WTC11 (cell line): Measurements from ENCODE around the gene MAPK14. TPM values are rescaled to one million over a fixed set of nuclear protein-coding genes. Genes with fewer than 3 reads are reported as not detected.

Experiments
- ATAC-seq: fragments of 200-7000 bp; cut with Tn5 transposase; 2 replicates; pipeline ENCODE4 v1.10.0; 2021; ENCODE audit warnings: mild to moderate bottlenecking, moderate library complexity
- CTCF ChIA-PET: fragments of 300-600 bp; sonication (Branson Sonifier 250); formaldehyde crosslinking; loops from one replicate; lab custom pipeline; 2021; ENCODE audit warnings: antibody characterized with exemption; lab: Charles Lee
- POLR2A ChIA-PET: fragments of 350-600 bp; sonication (Branson Sonifier 250); formaldehyde crosslinking; loops from one replicate; lab custom pipeline; 2021; ENCODE audit warnings: antibody characterized with exemption; lab: Charles Lee
- DNase-seq: peaks from one replicate; pipeline ENCODE4 v3.0.0; 2021; ENCODE audit warnings: low spot score
- H3K27ac Mint-ChIP-seq: 2 replicates; pipeline ENCODE4 v1.8.0; 2021; ENCODE audit warnings: mixed read lengths
- H3K27me3 Mint-ChIP-seq: 2 replicates; pipeline ENCODE4 v1.8.0; 2021; ENCODE audit warnings: low read depth, mild to moderate bottlenecking, moderate library complexity, mixed read lengths
- H3K36me3 Mint-ChIP-seq: 2 replicates; pipeline ENCODE4 v1.8.0; 2021; ENCODE audit warnings: mixed read lengths
- H3K4me1 Mint-ChIP-seq: 2 replicates; pipeline ENCODE4 v1.8.0; 2022; ENCODE audit warnings: mixed read lengths
- H3K4me3 Mint-ChIP-seq: 2 replicates; pipeline ENCODE4 v1.8.0; 2021; ENCODE audit warnings: mild to moderate bottlenecking, moderate library complexity, mixed read lengths
- H3K9me3 Mint-ChIP-seq: 2 replicates; pipeline ENCODE4 v1.8.0; 2021; ENCODE audit warnings: mixed read lengths
- HMGA2 ChIP-seq: fragments of 250-450 bp; sonication (Bioruptor Pico); IDR thresholded peaks from 2 replicates; pipeline ENCODE4 v1.4.0; 2021; ENCODE audit warnings: mild to moderate bottlenecking, moderate library complexity
- NFYB ChIP-seq: sonication (generic); formaldehyde crosslinking; conservative IDR thresholded peaks from 2 replicates; pipeline ENCODE4 v1.8.0; 2022; ENCODE audit warnings: low read depth, missing genetic modification reagents
- OVOL2 ChIP-seq: fragments of 250-450 bp; sonication (Bioruptor Pico); IDR thresholded peaks from 2 replicates; pipeline ENCODE4 v1.9.0; 2021; ENCODE audit warnings: mild to moderate bottlenecking, borderline replicate concordance
- RORB ChIP-seq: fragments of 250-450 bp; sonication (Bioruptor Pico); IDR thresholded peaks from 2 replicates; pipeline ENCODE4 v1.9.0; 2021; ENCODE audit warnings: mild to moderate bottlenecking
- SP1 ChIP-seq: sonication (generic); formaldehyde crosslinking; conservative IDR thresholded peaks from 2 replicates; pipeline ENCODE4 v1.8.1; 2022; ENCODE audit warnings: missing genetic modification reagents
- TEAD1 ChIP-seq: sonication (generic); formaldehyde crosslinking; IDR thresholded peaks from 2 replicates; pipeline ENCODE4 v1.8.0; 2022; ENCODE audit warnings: mild to moderate bottlenecking, missing genetic modification reagents
- TP53 ChIP-seq: sonication (generic); formaldehyde crosslinking; IDR thresholded peaks from 2 replicates; pipeline ENCODE4 v1.8.1; 2023; ENCODE audit warnings: mild to moderate bottlenecking, missing genetic modification reagents
- ZNF219 ChIP-seq: sonication (generic); formaldehyde crosslinking; IDR thresholded peaks from 2 replicates; pipeline ENCODE4 v1.8.0; 2023; ENCODE audit warnings: missing genetic modification reagents, mild to moderate bottlenecking, borderline replicate concordance
- ZNF232 ChIP-seq: sonication (generic); formaldehyde crosslinking; IDR thresholded peaks from 2 replicates; pipeline ENCODE4 v1.8.0; 2022; ENCODE audit warnings: mild to moderate bottlenecking, missing genetic modification reagents
- ZNF263 ChIP-seq: sonication (generic); formaldehyde crosslinking; IDR thresholded peaks from 2 replicates; pipeline ENCODE4 v1.8.1; 2022; ENCODE audit warnings: low read depth, mild to moderate bottlenecking, moderate library complexity, missing genetic modification reagents
- ZNF317 ChIP-seq: sonication (generic); formaldehyde crosslinking; IDR thresholded peaks from 2 replicates; pipeline ENCODE4 v1.8.1; 2023; ENCODE audit warnings: low read depth, mild to moderate bottlenecking, moderate library complexity, missing genetic modification reagents, borderline replicate concordance
- ZNF416 ChIP-seq: fragments of 250-450 bp; sonication (Bioruptor Pico); IDR thresholded peaks from 2 replicates; pipeline ENCODE4 v1.9.0; 2021; ENCODE audit warnings: mild to moderate bottlenecking, inconsistent platforms
- ZNF423 ChIP-seq: fragments of 250-450 bp; sonication (Bioruptor Pico); IDR thresholded peaks from 2 replicates; pipeline ENCODE4 v2.1.2; 2022; ENCODE audit warnings: mild to moderate bottlenecking, moderate library complexity
- total RNA-seq: library from RNA; stranded (reverse); gene quantifications from 3 replicates; pipeline ENCODE4 v1.2.3, GENCODE V29; 2021
- TF ChIP-seq, protein P1 (sequence below): sonication (generic); formaldehyde crosslinking; IDR thresholded peaks from 2 replicates; pipeline ENCODE4 v1.8.1; 2022; ENCODE audit warnings: missing genetic modification reagents, borderline replicate concordance
- TF ChIP-seq, protein P2 (sequence below): sonication (generic); formaldehyde crosslinking; IDR thresholded peaks from 2 replicates; pipeline ENCODE4 v1.8.1; 2023; ENCODE audit warnings: mild to moderate bottlenecking, moderate library complexity, missing genetic modification reagents
- TF ChIP-seq, protein P3 (sequence below): sonication (generic); formaldehyde crosslinking; IDR thresholded peaks from 2 replicates; pipeline ENCODE4 v1.8.0; 2022; ENCODE audit warnings: mild to moderate bottlenecking, missing genetic modification reagents
- TF ChIP-seq, protein P4 (sequence below): sonication (generic); formaldehyde crosslinking; IDR thresholded peaks from 2 replicates; pipeline ENCODE4 v1.8.1; 2022; ENCODE audit warnings: mild to moderate bottlenecking, moderate library complexity, missing genetic modification reagents
- TF ChIP-seq, protein P5 (sequence below): sonication (generic); formaldehyde crosslinking; IDR thresholded peaks from 2 replicates; pipeline ENCODE4 v1.8.1; 2023; ENCODE audit warnings: mild to moderate bottlenecking, missing genetic modification reagents
- TF ChIP-seq, protein P6 (sequence below): sonication (generic); formaldehyde crosslinking; IDR thresholded peaks from 2 replicates; pipeline ENCODE4 v1.8.0; 2023; ENCODE audit warnings: missing genetic modification reagents

MAPK14 gene
- total RNA-seq, 1 experiment from 2014 or later, result 34.0 TPM

DNA sequence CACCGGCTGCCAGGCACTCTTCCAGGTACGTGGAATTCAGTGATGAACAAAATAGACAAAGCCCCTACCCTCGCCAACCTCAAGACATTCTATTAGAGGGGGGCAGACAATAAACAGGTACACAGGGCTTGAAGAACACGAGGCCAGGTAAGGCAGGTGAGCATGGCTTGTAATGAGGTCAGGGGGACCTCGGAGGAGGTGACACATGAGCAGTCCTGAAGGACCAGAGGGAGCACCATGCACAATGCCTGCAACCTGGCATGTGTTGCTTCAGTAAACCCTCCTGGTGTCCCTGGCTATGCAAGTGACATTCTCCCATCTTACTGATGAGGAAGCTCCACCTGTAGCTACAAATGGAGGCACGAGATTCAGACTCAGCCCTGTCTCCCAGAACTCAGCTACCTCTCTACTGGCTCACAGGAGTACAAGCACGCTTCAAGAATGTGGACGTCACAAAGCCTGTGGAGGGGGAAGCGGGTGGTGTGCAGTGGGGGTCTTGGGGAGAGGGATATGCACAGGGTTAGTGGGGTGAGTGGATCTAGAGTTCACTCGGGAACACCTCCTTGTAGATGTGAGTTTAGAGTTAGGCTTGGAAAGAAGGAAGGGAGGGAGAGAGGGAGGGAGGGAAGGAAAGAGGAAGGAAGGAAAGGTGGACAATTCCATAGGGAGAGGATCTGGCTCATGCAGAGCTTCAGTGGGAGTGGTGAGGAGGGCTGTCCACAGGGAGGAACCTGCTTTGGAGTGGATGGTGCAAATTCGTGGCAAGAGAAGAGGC, 95.1 kb downstream of the MAPK14 start:
- no peaks in the 10 kb centered on the region for H3K9me3 Mint-ChIP-seq
- ATAC-seq, result no peak
- no peaks in the 10 kb centered on the region for H3K27me3 Mint-ChIP-seq
- no peak overlapping the region for H3K4me3 Mint-ChIP-seq
- TF ChIP-seq HMGA2, result no peak
- TF ChIP-seq, protein P1, sequence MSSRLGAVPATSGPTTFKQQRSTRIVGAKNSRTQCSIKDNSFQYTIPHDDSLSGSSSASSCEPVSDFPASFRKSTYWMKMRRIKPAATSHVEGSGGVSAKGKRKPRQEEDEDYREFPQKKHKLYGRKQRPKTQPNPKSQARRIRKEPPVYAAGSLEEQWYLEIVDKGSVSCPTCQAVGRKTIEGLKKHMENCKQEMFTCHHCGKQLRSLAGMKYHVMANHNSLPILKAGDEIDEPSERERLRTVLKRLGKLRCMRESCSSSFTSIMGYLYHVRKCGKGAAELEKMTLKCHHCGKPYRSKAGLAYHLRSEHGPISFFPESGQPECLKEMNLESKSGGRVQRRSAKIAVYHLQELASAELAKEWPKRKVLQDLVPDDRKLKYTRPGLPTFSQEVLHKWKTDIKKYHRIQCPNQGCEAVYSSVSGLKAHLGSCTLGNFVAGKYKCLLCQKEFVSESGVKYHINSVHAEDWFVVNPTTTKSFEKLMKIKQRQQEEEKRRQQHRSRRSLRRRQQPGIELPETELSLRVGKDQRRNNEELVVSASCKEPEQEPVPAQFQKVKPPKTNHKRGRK, result no peak
- TF ChIP-seq, protein P2, sequence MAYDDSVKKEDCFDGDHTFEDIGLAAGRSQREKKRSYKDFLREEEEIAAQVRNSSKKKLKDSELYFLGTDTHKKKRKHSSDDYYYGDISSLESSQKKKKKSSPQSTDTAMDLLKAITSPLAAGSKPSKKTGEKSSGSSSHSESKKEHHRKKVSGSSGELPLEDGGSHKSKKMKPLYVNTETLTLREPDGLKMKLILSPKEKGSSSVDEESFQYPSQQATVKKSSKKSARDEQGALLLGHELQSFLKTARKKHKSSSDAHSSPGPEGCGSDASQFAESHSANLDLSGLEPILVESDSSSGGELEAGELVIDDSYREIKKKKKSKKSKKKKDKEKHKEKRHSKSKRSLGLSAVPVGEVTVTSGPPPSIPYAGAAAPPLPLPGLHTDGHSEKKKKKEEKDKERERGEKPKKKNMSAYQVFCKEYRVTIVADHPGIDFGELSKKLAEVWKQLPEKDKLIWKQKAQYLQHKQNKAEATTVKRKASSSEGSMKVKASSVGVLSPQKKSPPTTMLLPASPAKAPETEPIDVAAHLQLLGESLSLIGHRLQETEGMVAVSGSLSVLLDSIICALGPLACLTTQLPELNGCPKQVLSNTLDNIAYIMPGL, result no peak
- no peak for TF ChIP-seq ZNF263 (CRISPR knock-in tag)
- TF ChIP-seq, protein P3, sequence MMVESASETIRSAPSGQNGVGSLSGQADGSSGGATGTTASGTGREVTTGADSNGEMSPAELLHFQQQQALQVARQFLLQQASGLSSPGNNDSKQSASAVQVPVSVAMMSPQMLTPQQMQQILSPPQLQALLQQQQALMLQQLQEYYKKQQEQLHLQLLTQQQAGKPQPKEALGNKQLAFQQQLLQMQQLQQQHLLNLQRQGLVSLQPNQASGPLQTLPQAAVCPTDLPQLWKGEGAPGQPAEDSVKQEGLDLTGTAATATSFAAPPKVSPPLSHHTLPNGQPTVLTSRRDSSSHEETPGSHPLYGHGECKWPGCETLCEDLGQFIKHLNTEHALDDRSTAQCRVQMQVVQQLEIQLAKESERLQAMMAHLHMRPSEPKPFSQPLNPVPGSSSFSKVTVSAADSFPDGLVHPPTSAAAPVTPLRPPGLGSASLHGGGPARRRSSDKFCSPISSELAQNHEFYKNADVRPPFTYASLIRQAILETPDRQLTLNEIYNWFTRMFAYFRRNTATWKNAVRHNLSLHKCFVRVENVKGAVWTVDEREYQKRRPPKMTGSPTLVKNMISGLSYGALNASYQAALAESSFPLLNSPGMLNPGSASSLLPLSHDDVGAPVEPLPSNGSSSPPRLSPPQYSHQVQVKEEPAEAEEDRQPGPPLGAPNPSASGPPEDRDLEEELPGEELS (CRISPR knock-in tag), result no peak
- TF ChIP-seq ZNF219 (CRISPR knock-in tag), result no peak
- TF ChIP-seq ZNF232 (CRISPR knock-in tag), result no peak
- no peak for TF ChIP-seq ZNF317 (CRISPR knock-in tag)
- no peak for TF ChIP-seq ZNF416 (CRISPR knock-in tag)
- no peak for TF ChIP-seq TP53
- TF ChIP-seq, protein P4, sequence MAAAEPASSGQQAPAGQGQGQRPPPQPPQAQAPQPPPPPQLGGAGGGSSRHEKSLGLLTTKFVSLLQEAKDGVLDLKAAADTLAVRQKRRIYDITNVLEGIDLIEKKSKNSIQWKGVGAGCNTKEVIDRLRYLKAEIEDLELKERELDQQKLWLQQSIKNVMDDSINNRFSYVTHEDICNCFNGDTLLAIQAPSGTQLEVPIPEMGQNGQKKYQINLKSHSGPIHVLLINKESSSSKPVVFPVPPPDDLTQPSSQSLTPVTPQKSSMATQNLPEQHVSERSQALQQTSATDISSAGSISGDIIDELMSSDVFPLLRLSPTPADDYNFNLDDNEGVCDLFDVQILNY (CRISPR knock-in tag), result no peak
- TF ChIP-seq ZNF423 (CRISPR knock-in tag), result no peak
- TF ChIP-seq OVOL2 (CRISPR knock-in tag), result no peak
- no peak for TF ChIP-seq SP1 (CRISPR knock-in tag)
- no peak for TF ChIP-seq TEAD1 (CRISPR knock-in tag)
- TF ChIP-seq, protein P5, sequence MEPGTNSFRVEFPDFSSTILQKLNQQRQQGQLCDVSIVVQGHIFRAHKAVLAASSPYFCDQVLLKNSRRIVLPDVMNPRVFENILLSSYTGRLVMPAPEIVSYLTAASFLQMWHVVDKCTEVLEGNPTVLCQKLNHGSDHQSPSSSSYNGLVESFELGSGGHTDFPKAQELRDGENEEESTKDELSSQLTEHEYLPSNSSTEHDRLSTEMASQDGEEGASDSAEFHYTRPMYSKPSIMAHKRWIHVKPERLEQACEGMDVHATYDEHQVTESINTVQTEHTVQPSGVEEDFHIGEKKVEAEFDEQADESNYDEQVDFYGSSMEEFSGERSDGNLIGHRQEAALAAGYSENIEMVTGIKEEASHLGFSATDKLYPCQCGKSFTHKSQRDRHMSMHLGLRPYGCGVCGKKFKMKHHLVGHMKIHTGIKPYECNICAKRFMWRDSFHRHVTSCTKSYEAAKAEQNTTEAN, result no peak
- TF ChIP-seq, protein P6, sequence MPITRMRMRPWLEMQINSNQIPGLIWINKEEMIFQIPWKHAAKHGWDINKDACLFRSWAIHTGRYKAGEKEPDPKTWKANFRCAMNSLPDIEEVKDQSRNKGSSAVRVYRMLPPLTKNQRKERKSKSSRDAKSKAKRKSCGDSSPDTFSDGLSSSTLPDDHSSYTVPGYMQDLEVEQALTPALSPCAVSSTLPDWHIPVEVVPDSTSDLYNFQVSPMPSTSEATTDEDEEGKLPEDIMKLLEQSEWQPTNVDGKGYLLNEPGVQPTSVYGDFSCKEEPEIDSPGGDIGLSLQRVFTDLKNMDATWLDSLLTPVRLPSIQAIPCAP (CRISPR knock-in tag), result no peak
- no peak for TF ChIP-seq RORB (CRISPR knock-in tag)
- TF ChIP-seq NFYB, result no peak
- H3K36me3 Mint-ChIP-seq, result no peaks in the 10 kb centered on the region
- H3K4me1 Mint-ChIP-seq, result peaks cover 27% of the 10 kb centered on the region
- no peak for DNase-seq
- ChIA-PET CTCF (interaction anchor here (0.9 to 2.7 kb wide), 6 partner anchors 8 to 218 kb away, joined by 3 to 15 read pairs (median 4); no protein-coding TSS in a partner anchor), POLR2A (no interaction called here)
- H3K27ac Mint-ChIP-seq, result no peak overlapping the region
